ENCODE data around the gene CCL1.

The CCL1 gene

GRCh38 chr17:34399725-34400124 is 36.7 kb upstream of the CCL1 start:
- H3K27ac ChIP-seq (ENCODE audit: extremely low read depth, low read depth, low read length): no peak overlapping the region
- no peaks in the 10 kb centered on the region for H3K4me1 ChIP-seq (ENCODE audit: control insufficient read depth, insufficient read depth, low read length)
- H3K36me3 ChIP-seq (ENCODE audit: control insufficient read depth in 2 of 2, insufficient read depth in 1 of 2, low read length in 2 of 2): no peaks in the 10 kb centered on the region
- no peak for TF ChIP-seq ZNF211 (tag by site-specific recombination; IDR thresholded peaks at IDR 0.05; ENCODE audit: low read depth)
- TF ChIP-seq BCL11B (tag by site-specific recombination; IDR thresholded peaks at IDR 0.05; ENCODE audit: low read depth): no peak
- no peak for TF ChIP-seq ZNF660 (tag by site-specific recombination; IDR thresholded peaks at IDR 0.05)
- no peak for TF ChIP-seq ZSCAN18 (tag by site-specific recombination; IDR thresholded peaks at IDR 0.05)
- no peak for TF ChIP-seq SP2 (tag by site-specific recombination; IDR thresholded peaks at IDR 0.05)
- TF ChIP-seq ZBTB21 (tag by site-specific recombination; IDR thresholded peaks at IDR 0.05): no peak
- no peak for TF ChIP-seq ZNF692 (tag by site-specific recombination; IDR thresholded peaks at IDR 0.05)
- TF ChIP-seq ZNF658 (tag by site-specific recombination; IDR thresholded peaks at IDR 0.05): no peak
- no peak for TF ChIP-seq ZNF2 (tag by site-specific recombination; IDR thresholded peaks at IDR 0.05)
- TF ChIP-seq, protein P1, sequence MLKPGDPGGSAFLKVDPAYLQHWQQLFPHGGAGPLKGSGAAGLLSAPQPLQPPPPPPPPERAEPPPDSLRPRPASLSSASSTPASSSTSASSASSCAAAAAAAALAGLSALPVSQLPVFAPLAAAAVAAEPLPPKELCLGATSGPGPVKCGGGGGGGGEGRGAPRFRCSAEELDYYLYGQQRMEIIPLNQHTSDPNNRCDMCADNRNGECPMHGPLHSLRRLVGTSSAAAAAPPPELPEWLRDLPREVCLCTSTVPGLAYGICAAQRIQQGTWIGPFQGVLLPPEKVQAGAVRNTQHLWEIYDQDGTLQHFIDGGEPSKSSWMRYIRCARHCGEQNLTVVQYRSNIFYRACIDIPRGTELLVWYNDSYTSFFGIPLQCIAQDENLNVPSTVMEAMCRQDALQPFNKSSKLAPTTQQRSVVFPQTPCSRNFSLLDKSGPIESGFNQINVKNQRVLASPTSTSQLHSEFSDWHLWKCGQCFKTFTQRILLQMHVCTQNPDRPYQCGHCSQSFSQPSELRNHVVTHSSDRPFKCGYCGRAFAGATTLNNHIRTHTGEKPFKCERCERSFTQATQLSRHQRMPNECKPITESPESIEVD (tag by site-specific recombination; IDR thresholded peaks at IDR 0.05): no peak
- no peak for TF ChIP-seq HOXD13 (CRISPR knock-in tag; IDR thresholded peaks at IDR 0.05; ENCODE audit: borderline replicate concordance)
- H3K4me3 ChIP-seq (ENCODE audit: low read depth, low read length): no peak overlapping the region
- CTCF ChIA-PET: interaction anchor here (0.7 to 5.4 kb wide), 4 partner anchors 20 to 268 kb away, joined by 3 to 35 read pairs (median 4); partner anchors contain the start of gene CCL1
- no peaks in the 10 kb centered on the region for H3K9me3 ChIP-seq (ENCODE audit: control insufficient read depth, insufficient read depth, low read depth, low read length)
- POLR2A ChIA-PET: interaction anchor here (1.1 kb wide), 1 partner anchor 38 kb away, joined by 3 read pairs; no protein-coding TSS in a partner anchor

- Histone ChIP-seq H3K36me3 (ENCODE audit: control insufficient read depth in 2 of 2, insufficient read depth in 1 of 2, low read length in 2 of 2) (no peaks in the 10 kb centered on the region), H3K4me3 (ENCODE audit: low read depth, low read length) (no peak overlapping the region), H3K9me3 (ENCODE audit: control insufficient read depth, insufficient read depth, low read depth, low read length) (no peaks in the 10 kb centered on the region), H3K27ac (ENCODE audit: extremely low read depth, low read depth, low read length) (no peak overlapping the region), H3K4me1 (ENCODE audit: control insufficient read depth, insufficient read depth, low read length) (no peaks in the 10 kb centered on the region)
- TF ChIP-seq ZNF350 (tag by site-specific recombination; IDR thresholded peaks at IDR 0.05) (no peak), GFI1B (tag by site-specific recombination; IDR thresholded peaks at IDR 0.05) (no peak), ZNF391 (tag by site-specific recombination; IDR thresholded peaks at IDR 0.05; ENCODE audit: borderline replicate concordance, low read depth) (no peak), SCRT2 (tag by site-specific recombination; IDR thresholded peaks at IDR 0.05) (no peak), ZNF211 (tag by site-specific recombination; IDR thresholded peaks at IDR 0.05; ENCODE audit: low read depth) (no peak)
- POLR2A ChIA-PET: interaction anchor here (1.1 kb wide), 1 partner anchor 37 kb away, joined by 3 read pairs; no protein-coding TSS in a partner anchor
- CTCF ChIA-PET: interaction anchor here (0.6 to 5.4 kb wide), 4 partner anchors 38 to 1113 kb away, joined by 3 to 35 read pairs (median 4); partner anchors contain the start of gene CCL1
Observed at GRCh38 chr17:34398990-34399389, 36.0 kb upstream of the CCL1 start.

DNA sequence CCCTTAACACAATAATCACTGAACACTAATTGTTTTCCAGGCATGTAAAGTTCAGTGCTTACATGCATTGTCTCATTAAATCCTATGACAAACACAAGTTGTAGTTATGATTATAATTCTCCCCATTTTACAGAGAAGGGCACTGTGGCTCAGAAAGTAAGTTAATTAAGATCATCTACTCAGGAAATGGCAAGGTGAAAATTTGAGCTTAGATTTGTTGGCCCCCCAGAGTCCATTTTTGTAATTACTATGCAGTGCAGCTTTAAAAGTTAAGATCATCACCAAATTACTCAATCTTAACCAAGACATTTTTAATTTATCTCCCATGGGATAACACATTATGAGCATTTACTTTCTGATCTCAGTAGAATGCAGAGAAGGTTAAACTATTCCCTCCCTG is 34.2 kb upstream of the CCL1 start:
- CTCF ChIA-PET: interaction anchor here (0.5 to 5.4 kb wide), 8 partner anchors 9 to 376 kb away, joined by 3 to 35 read pairs (median 4); partner anchors contain the start of gene CCL1
- TF ChIP-seq SETDB1 (IDR thresholded peaks at IDR 0.05; ENCODE audit: insufficient read length, low read length) (no peak), ZNF114 (tag by site-specific recombination; IDR thresholded peaks at IDR 0.05) (no peak), ZNF777 (tag by site-specific recombination; IDR thresholded peaks at IDR 0.05; ENCODE audit: borderline replicate concordance) (no peak), BCL6B (tag by site-specific recombination; IDR thresholded peaks at IDR 0.05) (no peak), ZNF133 (tag by site-specific recombination; IDR thresholded peaks at IDR 0.05) (no peak), ZBTB8A (tag by site-specific recombination; IDR thresholded peaks at IDR 0.05) (no peak), PRDM1 (tag by site-specific recombination; IDR thresholded peaks at IDR 0.05) (no peak), ZNF510 (tag by site-specific recombination; IDR thresholded peaks at IDR 0.05; ENCODE audit: insufficient replicate concordance) (no peak), ZNF548 (tag by site-specific recombination; IDR thresholded peaks at IDR 0.05) (no peak), ZNF24 (tag by site-specific recombination; IDR thresholded peaks at IDR 0.05) (no peak), ZBTB7A (tag by site-specific recombination; IDR thresholded peaks at IDR 0.05; ENCODE audit: low read depth) (no peak), SALL2 (tag by site-specific recombination; IDR thresholded peaks at IDR 0.05; ENCODE audit: borderline replicate concordance) (no peak), ZNF670 (tag by site-specific recombination; IDR thresholded peaks at IDR 0.05; ENCODE audit: low read depth) (no peak)

More for the DNA sequence above, 34.2 kb upstream of the CCL1 start:
- Histone ChIP-seq H3K27ac (ENCODE audit: extremely low read depth, low read depth, low read length) (no peak overlapping the region), H3K4me3 (ENCODE audit: low read depth, low read length) (no peak overlapping the region), H3K4me1 (ENCODE audit: control insufficient read depth, insufficient read depth, low read length) (0 out of 2 replicates have a peak, but pooled peaks cover 2% of the 10 kb centered on the region), H3K9me3 (ENCODE audit: control insufficient read depth, insufficient read depth, low read depth, low read length) (no peaks in the 10 kb centered on the region), H3K36me3 (ENCODE audit: control insufficient read depth in 2 of 2, insufficient read depth in 1 of 2, low read length in 2 of 2) (no peaks in the 10 kb centered on the region)
- POLR2A ChIA-PET: no interaction called here

Measured in HEK293 (cell line).